GM19455 (cell line): ENCODE data around the gene SH3RF3.

ENCODE experiments used
- ATAC-seq: cut with Tn5 transposase; IDR thresholded peaks from one replicate; pipeline ENCODE4 v1.9.1; 2021; ENCODE audit not compliant: unreplicated experiment

The SH3RF3 gene

DNA sequence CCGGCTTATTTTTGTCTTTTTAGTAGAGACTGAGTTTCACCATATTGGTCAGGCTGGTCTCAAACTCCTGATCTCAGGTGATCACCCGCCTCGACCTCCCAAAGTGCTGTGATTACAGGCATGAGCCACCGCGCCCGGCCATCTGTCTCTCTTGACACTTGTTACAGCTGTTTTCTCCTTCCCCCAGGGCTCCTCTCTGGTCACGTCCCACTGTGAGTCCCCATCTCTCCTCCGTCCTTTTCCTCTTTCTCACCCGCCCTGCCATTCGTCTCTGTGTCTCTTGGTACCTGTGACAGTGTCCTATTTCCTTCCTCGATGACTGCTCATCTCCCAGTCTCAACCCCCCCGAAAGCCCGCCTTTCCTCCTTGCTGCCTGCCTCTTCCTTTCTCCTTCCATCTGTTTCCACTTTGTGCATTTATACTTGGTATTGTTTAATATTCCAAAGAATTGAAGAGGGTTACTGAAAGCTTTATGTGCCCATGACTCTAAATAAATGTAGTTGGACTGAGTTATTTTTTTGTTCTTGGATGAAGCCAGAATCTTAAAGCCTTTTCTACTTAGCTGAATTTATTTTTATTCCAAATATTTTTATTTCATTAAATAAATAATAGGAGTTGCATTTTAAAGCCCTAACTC lies 241.5 kb downstream of the SH3RF3 start:
- ATAC-seq: no peak

DNA sequence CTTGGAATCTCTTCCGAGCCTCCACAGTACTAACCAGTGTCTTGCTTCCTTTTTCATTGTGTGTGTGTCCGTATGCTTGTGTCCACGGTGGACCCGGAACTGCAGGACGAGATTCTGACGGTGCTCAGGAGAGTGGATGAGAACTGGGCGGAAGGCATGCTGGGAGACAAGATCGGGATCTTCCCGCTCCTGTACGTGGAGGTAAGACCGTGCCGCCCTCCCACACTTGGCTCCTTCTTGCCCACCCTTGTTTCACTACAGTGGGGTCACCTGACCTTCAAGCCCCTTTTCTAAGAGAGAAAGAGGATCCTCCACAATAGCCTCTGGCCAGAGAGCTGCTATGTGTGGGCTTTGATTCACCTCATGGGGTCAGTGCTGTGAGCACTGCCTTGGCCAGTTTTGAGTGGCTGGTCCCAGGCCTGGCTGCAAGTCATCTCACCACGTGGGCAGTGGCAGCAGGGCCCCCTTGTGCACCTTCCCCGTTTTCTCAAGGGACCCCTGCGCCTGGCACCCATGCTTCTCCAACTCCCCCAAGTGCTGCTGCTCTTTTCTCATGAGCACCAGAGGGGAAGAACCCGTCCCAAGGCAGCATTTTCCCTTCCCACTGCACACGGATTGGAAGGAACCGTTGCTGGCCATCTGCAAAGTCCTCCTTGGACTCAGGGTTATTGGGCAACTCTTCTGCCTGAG lies 242.6 kb downstream of the SH3RF3 start:
- ATAC-seq: no peak

DNA sequence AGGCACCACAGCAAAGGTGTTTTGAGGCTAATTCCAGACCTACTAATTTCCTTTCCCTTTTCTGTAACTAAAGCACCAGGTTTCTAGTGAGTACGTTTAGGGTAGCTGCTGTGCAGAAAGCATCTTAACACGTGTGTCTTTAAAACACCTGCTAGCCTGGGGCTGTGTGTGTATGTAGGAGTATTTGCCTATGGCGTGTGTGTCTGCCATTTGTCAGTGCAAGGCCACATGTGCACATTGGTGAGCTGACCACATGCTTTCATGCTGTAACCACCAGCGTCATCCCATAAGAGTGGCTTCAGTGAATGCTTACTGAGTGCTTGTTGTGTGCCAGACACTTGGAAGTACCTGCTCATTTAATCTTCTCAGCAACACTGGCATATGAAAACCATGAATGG lies 243.2 kb downstream of the SH3RF3 start:
- no peak for ATAC-seq

DNA sequence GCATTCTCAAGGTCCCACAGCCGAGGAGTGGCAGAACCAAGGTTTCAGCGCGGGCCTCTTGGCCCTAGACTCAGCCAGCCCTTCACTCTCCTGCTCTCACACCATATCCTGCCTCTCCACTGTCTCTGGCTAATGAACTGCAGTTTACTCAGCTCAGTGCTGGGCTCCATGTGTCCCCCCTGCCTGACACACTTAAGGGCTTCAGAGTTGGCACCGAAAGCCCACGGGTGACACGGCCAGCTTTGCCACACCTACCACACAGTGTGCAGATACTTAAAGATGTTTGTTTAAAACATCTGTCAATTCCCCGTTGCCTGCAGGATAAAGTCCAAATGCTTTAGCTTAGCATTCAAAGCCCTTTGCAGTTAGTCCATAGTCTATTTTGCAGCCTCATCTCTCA lies 243.6 kb downstream of the SH3RF3 start:
- ATAC-seq: no peak

GRCh38 chr2:109373791-109374547 lies 245.0 kb downstream of the SH3RF3 start:
- no peak for ATAC-seq

DNA sequence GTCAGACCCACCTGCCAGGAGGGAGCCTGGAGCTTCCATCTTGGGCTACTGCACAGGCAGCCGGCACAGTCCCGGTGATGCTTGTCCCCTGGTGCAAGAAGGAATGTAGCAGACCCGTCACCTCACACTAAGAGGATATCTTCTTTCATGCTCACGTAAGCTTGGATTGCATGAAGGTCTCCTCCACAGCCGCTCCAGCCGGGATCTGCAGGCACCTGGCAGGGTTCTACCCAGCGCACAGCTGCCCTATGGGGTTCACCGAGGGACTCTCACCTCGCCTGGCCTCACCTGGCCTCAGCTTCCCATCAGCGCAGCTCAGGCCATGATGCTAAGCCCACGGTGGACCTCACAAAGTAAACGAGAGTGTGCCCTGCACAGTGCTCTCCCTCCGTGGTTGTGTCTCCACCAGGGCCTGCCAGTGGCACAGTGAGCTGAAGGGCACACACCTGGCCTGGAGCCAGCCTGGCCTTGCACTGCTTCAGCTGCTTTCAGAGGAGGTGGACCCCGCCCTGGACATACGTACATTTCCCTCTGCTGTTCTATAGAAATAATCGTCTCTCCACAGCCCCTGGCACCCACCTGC lies 245.6 kb downstream of the SH3RF3 start:
- ATAC-seq: no peak

DNA sequence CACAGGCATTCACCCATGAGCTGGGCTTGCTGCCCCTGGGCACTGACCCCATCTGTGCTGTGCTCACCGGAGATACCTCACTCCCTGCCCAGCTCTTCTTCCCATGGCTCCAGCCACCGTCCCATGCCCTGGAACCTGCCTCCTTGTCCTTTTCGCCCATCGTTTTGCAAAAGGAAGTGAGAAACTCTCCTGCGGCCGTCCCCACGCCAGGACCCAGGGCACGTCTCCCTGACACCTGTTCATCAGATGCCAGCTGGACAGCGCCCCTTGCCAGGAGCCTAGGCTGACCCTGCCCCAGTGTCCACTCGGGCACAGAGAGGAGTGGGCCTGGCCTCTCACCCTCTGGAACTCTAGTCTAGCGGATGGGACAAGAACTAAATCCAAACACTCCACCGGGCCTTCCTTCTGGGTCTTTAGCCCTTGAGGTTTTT lies 246.1 kb downstream of the SH3RF3 start:
- no peak for ATAC-seq

GRCh38 chr2:109375656-109376055 lies 246.7 kb downstream of the SH3RF3 start:
- no peak for ATAC-seq

DNA sequence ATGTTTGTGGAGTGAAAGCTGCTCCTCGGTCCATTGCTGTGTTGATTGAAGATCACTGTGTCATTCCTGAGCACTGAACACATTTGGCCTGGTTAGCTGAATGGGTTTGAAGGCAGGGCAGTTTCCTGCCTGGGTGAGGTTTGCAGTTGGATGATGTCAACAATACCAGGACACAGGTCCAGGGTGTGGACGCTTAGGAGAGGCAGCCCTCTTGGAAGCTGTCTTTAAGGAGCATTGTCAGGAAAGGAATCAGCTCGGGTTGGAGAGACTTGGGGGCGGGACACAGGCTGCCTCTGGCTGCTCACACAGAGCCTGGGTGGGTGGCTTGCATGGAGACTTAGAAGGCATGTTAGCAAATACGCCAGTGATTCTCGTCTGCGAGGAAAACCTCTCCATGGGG lies 247.1 kb downstream of the SH3RF3 start:
- no peak for ATAC-seq

- ATAC-seq: no peak
Measured at GRCh38 chr2:109376796-109377495, 247.9 kb downstream of the SH3RF3 start.

GRCh38 chr2:109377976-109378375 lies 249.0 kb downstream of the SH3RF3 start:
- ATAC-seq: no peak

GRCh38 chr2:109378682-109379081 lies 249.7 kb downstream of the SH3RF3 start:
- no peak for ATAC-seq

GRCh38 chr2:109379507-109379906 lies 250.5 kb downstream of the SH3RF3 start:
- no peak for ATAC-seq

GRCh38 chr2:109380502-109381326 lies 251.7 kb downstream of the SH3RF3 start:
- ATAC-seq: no peak

DNA sequence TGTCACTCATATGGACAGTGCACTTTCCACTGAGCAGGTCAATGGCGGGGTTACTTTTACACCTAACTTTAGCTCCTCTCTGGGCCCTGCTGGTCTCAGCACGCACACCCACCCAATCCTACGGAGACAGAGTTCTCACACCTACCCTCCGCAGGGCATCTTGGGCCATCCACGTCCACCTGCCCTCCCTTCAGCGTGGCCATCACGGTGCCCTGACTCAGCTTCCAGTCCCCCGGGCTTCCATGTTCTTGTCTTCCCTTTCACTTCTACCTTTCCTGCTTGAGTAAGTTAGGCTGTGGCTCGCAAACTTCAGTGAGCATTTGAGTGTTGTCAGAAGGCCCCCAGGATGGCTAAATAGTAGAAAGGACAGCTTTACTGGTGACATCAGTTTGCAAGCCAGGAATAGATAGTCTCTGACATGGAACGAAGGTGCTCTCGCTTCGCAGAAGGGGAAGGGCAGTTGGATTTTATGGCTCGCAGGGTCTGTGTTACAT lies 252.4 kb downstream of the SH3RF3 start:
- ATAC-seq: no peak

DNA sequence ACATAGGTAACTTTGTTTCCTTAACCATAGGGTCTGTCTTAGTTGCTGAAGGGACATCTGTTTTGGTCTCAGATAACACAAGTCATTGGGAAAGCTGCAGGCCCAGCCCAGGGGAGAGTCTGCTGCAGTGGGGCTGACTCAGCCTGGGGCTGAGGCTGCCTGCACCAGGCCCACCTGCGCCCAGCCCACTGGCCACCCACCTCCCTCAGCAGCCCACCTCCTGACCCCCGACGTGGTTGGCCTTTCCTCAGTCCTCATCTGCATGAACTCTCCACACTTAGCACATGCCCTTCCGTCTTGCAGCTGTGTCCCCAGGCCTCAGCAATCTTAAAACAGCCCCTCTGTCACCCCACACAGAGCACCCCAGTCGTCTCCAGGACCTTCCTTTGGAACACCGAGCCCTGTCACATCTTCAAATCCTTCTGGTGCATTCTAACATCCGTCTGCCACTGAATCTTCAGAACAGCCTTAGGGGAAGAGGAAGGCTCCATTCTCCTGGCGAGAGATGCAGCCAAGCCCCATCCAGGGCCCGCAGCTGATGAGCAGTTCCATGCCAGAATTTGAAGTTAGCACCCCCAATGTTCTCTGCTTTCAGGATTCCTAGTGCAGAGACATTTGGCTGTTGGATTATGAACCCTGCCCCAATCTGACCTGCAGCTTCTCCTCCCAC lies 253.4 kb downstream of the SH3RF3 start:
- no peak for ATAC-seq

- no peak for ATAC-seq
Measured at GRCh38 chr2:109382951-109383350, 253.9 kb downstream of the SH3RF3 start.

DNA sequence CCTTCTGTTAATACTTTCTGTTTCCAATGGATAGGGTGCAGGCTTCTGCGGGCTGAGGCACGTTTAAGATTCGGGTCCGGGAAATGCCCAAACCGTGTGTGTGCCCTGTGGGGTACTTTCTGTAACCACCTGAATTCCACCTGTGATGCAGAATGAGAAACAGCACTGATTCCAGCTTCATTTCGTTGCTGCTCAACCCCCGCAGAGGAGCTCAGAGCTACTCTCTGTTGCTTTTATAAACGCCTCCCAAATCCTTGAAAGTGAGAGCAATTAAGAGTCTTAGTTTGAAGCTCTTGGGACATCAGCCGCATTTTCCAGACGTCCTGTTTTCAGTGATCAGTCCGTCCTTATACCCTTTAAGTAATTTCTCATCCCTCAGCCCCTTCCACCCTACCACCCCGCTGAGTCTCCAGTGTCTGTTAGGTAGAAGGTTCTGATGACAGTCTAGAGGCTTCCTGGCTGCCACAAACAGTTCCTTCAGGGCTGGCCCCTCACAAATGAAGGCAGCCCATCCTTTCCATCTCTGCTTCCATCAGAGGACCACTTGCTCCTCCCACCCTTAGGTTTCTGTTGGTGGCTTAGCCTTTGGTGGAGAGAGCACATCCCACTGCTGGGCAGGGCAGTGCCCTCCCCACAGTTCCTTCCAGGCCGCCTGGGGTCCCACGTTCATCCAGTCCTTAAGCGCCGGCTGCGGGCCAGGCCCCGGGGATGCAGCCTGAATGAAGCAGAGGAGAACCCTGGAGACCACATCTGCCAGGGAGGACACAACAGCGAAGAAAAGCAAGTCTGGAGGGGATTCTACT lies 254.7 kb downstream of the SH3RF3 start:
- ATAC-seq: no peak
